NCI-H526 treated with DMSO at 0.1 percent for 48 hours (cell line): ENCODE data around the gene USP22.

ENCODE experiments used
- DNase-seq: peaks from one replicate; lab custom pipeline; 2025; lab: John Stamatoyannopoulos, UW

The USP22 gene

DNA sequence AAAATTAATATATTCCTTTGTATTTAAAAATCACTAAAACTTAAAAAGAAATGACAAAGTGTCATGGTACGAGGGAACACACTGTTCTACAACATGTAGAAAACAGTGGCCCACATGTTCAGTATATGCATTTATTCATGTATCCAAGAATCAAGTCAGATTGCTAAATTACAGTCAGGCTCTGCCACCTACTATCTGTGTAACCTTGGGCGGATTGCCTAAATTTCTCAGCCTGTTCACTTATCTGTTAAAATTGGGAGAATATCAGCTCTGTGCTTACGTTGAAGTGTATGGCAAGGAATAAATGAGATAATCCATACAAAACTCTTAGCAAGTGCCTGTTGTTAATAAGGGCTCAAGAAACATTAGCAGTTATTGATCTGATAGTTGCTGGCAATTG is 3.4 kb upstream of the USP22 start:
- no peak for DNase-seq

DNA sequence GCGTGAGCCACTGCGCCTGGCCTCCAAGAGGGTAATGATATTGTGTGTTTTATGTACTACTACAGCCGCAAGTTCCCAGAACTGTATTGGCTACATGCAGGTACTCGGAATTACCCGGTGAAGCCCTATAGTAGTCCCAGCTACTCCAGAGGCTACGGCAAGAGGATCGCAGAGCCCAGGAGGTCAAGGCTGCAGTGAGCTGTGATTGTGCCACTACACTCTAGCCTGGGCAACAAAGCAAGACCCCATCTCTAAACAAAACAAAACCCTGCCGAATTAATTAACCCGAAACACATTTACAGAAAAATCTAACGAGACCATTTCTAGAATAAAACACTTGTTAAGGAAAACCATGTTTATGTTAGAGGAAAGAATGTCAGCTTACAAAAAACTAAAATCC is 2.2 kb upstream of the USP22 start:
- DNase-seq: no peak

DNA sequence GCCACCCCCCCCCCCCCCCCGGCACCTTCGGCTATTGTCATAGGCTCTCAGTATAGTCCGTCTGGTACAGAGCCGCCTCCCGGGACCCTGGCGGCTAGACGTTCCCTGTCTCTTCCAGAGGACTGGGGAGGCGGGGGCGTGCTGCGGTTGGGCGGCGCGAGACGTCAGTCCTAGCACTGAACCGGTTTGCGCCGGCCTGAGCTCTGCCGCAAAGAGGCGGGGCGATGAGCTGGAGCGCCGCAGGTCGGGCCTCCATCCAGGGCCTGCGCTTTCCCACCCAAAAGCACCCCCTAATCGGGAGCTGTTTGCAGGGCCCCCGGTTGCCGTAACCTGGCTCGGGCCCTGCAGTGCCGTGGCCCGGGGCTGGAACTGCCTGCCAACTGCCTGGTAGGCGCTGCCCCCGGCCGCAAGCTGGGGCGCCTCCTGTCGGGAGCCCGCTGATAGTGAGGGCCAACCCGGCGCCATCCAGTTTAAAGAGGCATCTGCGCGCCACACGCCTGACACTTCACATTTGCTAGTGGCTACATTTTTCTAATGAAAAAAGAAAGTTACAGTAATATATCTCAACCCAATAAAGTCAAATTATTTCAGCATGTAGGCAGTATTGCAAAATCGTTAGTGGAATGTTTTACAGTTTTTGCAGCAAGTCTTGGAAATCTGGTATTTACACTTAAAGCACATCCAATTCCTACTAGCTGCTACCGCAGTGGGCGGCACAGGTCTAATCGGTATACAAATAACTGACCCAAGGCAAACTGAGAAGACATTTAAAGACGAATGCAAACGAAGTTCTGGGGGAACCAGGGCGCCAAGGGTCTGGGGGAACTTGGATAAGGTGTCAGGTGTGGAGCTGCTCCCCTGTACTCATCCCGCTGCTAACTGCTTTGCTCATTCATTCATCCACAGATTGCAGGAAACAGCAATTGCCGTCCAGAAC is 753 bp upstream of the USP22 start:
- DNase-seq: peak; percentile 90

DNA sequence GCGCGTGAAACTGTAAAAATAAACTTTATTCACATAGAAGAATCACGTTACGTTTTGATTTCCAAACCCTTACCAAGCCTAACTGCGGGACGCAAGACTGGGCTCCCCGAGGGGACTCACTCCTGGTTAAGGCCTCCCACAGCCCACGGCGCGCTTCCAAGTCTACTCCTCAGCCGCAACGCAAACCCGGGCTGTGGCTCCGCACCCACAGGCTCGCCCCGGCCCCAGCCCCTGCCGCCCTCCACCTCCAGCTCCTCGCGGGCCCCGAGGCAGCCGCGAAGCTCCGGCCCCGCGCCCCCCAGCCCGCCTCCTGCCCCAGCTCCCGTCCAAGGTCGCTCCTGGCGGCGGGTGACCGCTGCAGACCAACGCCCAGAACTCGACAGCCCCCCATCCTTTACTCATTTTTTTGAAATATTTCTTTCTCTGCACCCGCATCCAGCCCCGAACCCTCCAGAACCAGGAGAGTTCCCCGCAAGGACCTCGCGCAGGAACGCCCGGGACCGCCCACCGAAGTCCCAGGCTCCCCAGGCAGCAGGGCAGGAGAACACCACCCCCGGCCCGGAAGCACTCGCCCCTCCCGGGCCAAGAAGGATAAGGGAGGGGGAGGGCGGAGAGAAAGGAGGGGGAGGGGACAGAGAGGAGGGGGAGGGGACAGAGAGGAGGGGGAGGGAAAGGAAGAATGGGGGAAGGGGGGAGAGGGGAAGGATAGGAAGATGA is 912 bp downstream of the USP22 start:
- DNase-seq: peak; percentile 24

DNA sequence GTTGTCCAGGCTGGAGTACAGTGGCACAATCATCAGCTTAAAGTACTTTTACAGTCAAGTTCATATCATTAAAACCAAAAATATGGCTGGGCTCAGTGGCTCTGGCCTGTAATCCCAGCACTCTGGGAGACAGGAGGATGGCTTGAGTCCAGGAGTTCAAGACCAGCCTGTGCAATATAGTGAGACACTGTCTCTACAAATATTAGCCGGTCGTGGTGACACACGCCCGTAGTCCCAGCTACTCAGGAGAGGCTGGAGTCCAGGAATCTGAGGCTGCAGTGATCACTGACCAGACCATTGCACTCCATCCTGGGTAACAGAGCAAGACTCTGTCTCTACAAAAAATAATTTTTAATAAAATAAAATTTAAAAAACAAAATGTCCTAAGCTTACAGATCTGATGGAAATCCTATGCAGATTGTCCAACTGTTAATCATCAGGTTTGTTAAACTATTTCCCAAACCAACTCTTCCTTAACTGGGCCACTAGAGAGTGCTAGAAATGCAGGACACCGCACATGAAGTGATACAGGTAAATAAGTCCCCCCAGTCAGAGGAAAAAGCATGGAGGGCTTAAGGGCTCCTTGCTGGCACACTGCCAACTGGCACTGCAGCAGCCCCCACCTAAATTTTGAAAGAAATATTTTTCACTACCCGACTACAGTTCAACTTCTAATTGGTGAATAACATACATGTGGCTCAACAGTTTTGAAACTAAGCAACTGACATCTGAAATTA is 2.8 kb downstream of the USP22 start:
- peak; percentile 13 for DNase-seq

DNA sequence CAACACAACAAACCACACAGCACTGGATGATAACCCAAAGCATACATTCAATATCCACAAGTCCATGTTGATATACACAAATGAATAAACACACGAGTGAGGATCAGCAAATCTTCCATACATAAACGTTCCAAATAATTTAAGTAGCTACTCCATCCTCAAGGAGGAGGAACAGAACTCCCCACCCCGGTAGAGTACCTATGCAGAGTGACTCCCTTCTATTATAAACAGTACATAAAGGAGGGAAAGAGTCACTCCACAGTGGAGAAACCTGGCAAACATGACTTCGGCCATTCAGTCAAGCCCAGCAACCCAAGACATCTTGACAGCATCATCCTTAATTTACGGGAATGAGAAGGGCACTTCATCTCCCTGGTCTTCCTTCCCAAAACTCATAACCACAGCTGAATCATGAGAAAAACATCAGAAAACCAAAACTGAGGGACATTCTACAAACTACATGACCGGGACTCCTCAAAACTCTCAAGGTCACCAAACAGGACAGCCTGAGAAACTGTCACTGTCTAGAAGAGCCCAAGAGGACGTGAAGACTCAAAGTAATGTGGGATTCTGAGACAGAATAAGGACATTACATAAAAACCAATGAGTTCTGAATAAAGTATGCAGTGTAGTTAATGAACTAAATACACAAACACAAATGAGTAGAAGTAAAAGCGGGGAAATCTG is 5.6 kb downstream of the USP22 start:
- no peak for DNase-seq

DNA sequence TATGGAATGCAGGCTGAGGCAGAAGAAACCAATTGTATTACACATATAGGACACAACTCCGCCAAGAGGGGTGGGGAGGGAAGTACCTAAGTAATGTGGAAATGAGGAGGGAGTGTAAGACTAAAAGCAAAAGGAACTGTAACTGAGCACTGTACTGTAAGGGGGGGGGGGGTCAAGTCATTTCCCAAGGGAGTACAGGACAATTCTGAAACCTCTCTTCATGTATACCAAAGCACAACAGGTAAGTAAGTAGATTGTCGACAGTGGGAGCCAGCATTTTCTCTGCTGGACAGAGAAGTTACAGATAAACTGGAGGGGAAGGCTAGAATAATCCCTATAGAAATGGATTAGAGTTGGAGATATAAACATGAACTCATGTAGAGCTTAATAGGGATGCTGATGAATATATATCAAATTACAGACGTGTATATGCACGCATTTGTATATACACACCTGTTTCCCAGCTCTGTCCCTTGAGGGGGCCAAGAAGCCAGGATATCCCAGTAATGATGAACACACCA is 6.4 kb downstream of the USP22 start:
- no peak for DNase-seq

DNA sequence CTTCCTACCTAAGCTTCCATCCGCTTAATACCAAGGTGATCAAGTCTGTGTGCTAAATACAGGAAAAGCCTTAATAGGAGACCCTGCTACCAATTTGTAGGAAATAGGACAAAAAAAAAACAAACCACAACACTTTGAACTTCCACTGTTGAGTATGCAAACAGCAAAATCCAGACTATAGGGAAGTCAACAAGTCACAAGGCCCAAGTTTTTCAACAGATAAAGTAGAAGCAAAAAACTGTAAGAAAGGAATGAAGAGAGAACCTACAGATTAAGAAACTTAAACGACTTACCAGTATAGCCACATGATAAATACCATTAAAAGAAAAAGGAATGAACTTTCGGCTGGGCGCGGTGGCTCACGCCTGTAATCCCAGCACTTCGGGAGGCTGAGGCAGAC is 7.4 kb downstream of the USP22 start:
- no peak for DNase-seq

DNA sequence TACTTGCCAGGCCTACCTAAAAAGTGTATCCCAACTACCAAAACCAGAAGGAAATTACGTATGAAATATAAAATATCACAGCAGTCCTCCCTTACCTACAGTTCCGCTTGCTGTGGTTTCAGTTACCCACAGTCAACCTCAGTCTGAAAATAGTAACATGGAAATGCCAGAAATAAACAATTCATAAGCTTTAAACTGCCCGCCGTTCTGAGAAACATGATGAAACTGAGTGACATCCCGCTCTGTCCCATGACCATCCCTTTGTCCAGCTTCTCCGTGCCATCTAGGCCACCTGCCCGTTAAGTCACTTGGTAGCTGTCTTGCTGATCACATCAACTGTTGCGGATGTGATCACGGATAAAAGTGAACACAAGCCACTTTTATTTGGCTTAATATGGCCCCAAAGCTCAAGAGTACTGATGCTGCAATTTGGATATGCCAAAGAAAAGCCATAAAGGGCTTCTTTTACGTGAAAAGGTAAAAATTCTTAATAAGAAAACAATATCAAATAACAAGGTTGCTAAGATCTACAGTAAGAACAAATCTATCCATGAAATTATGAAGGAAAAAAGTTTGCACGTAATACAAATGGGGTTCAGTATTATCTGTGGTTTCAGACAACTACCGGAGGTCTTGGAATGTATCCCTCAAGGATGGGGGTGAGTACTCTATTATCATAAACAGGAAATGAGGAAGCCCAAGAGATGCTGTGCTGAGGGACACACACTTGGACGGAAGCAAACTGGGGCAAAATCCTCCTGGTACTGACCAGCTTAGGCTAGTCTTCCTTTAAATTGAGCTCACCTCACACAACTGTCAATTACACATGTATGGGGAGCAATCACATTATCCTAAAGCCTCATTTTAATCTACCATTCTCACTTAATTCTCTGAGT is 8.2 kb downstream of the USP22 start:
- no peak for DNase-seq

DNA sequence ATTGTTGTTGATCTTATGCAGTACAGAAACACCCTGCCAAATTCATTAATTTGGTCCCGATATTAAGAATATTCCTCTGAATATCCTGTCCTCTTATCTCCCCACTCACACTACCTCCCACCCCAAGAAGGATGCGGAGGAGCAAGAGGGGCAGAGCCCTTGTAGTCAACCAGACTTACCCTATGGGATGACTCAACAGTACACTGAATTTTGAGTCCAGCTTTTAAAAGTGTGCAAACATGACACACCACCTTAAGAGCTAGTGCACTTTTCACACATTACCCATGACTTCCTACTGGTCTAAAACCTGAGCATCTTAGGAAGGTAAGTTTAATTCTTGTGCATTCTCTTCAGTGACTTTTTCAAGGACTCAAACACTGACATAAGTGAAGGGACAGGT is 9.5 kb downstream of the USP22 start:
- no peak for DNase-seq

DNA sequence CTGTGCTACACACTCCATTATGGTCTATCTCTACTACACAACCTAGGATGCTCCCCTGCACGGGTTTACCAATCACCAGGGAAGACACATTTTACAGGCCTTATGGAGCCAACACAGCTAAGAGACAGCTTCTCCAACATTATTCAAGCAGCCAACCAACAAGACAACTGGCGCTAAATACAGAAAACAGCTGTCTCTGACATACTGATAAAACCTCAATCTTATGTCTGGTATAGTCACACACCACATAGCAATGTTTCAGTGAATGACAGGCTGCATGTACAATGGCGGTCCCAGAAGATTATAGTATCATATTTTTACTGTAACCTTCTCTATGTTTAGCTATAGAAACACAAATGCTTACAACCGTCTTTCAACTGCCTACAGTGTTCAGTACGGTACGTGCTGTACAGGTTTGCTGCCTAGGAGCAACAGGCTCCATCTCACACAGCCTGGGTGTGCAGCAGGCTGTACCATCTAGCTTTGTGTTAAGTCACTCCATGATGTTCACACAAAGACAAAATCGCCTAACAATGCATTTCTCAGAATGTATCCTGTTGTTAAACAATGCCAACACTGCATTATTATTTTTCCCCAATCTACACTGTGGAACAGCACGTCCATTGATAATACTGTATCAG is 10.9 kb downstream of the USP22 start:
- DNase-seq: no peak

DNA sequence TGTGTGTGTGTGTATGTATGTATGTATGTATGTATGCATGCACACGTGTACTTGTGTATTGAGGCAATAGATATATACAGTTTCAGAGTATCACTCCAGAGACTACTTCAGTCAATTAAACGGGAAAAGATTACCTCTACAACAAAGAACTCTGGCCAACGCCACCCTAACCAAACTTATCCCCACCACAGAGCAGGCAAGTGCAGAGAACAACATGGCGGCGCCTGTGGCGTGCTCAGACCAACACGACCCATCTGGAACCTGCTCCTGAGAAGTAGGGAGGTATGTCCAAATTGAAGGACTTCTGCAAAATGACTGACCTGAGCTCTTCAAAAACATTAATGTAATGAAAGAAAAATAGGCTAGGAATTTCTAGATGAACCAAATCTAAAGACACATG is 12.4 kb downstream of the USP22 start:
- no peak for DNase-seq

DNA sequence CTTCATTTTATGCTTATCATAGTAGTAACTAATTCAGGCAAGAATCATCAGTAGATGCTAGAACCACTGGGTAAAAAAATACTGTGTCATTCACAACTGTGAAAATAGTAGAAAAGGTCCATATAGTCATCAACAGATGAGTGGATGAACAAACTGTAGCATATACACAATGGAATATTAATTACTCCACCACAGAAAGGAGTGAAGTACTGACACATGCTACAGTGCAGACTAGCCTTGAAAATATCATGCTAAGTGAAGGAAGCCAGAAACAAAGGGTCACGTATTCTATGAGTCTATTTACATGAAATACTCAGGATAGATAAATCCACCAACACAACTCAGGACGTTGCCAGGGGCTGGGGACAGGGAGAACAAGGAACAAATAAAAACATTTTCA is 13.3 kb downstream of the USP22 start:
- no peak for DNase-seq

DNA sequence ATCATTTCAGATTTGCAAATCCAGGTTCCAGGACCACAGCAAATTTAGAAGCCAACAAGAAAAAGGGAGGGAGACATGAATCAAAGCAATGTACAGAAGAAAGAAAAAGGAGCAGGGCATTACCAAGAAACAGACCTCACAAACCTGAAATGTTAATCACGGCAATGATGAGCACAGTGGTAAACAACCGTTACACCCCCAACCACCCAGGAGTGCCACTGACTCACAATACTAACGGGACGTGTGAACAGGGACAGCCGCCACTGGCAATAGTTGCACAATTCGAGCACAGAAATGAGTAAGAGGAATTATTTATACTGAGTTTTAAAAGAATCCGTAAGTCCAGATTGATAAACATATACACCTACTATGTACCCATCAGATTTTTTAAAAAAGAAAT is 13.8 kb downstream of the USP22 start:
- no peak for DNase-seq

DNA sequence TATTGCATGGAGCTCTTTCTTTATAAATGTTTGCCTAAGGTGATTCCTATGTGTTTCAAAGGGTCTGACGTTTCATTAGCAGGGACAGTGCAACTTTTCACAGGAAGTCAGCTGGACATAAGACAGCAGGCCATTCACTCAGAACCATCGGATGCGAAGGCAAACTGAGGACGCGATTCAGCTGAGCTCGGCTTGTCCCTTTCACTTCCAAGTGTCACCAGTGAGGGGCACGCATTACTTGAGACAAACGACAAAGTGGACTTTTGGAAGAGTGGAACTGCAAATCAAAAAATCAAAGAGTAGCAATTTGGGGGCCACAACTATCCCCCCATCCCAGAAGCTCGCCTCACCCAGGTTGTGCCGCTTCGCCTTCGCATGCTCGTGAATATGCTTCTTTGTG is 14.6 kb downstream of the USP22 start:
- no peak for DNase-seq

DNA sequence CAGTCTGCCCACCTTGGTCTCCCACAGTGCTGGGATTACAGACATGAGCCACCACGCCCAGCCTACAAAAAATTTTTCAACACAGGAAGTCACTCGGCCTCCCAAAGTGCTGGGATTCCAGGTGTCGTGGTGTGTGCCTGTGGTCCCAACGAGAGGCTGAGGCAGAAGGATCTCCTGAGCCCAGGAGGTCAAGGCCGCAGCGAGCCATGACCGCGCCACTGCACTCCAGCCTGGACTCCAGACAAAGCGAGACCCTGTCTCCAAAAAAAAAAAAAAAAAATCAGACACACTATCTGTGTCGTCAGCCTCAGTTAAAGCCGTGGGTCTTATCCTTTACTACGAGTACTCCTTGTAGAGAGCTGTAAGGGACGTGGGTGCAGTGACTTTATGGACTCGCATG is 15.8 kb downstream of the USP22 start:
- no peak for DNase-seq

DNA sequence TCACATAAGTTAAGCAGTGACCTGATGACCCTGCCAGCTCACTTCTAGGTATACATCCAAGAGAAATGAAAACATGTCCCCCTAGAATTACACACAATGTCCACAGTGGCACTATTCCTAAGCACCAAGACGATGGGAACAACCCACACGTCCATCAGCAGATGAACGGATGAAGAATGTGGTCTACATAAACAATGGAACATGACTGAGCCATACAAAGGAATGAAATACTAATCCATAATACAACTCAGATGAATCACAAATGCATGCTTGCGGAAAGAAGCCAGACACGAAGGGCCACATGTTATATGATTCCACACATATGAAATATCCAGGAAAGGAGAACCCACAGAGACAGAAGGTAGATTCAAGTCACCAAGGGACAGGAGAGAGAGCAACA is 17.4 kb downstream of the USP22 start:
- DNase-seq: no peak

DNA sequence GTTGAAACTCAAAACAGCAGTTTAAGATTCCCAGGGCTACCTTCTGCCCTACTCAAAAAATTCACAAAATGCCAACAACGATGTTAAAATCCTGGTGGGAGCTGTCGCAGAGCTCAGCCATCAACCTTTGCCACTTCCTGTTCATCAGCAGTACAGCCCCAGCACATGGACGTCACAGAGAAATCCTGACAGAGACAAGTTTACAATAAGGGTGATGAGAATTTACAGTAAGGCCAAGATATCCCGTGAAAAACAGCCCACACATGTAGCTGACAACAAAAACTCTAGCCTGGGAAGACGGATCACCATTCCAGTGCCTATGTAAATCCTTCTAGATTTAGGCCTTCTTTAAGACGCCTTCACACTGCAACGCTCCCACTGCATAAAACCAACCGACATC is 18.8 kb downstream of the USP22 start:
- DNase-seq: no peak

DNA sequence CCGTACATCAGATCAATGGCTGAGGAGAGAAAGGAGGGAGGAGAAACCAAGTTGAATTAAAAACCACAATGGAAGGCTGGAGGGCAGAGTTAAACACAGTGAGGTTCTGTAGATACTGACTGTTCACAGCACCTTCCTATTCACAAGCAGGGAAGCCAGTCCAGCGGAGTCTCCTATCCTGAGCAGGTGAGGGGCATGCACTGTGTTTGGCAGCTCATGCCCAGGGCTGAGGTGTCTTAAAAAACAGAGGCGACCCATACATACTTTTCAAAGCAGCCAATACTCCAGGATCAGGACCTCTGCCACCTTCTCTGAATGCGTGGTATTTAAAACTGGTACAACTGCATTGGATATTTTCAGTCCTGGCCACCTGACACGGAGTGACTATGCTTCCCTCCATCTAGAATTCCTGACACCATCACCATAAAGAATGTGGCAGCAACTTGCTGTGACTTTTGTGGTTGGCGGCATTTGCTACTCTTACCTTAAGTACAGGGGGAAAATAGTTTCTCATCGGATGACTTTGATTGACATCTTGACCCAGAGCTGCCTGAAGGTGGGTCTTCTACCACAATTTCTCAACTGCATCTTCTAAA is 21.5 kb downstream of the USP22 start:
- no peak for DNase-seq

DNA sequence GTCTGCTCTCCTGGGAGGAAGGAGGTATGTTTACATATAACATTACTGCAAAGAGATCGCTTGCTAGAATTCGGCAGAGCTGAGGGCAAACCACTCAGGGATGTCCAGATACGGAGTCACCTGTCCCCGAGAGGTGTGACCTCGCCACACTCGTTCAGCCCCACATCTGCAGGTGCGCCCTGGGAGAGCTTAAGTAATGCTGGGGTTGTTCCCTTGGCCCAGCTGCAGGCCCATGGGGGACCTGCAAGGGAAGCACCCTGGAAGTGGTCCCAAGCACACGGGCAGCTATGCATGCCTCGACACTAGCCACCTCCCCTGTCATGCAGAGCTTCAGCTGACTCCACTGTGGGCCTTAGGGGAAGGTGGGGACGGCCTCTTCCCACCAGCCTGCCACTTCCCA is 22.2 kb downstream of the USP22 start:
- DNase-seq: no peak
